ENCODE data around the gene TGM2.

The TGM2 gene

GRCh38 chr20:38146628-38147027, 18.4 kb downstream of the TGM2 start:
- H3K27ac ChIP-seq (ENCODE audit: extremely low read depth, low read depth, low read length) = no peak overlapping the region
- H3K4me3 ChIP-seq (ENCODE audit: low read depth, low read length) = no peak overlapping the region
- CTCF ChIA-PET = no interaction called here
- no peaks in the 10 kb centered on the region for H3K9me3 ChIP-seq (ENCODE audit: control insufficient read depth, insufficient read depth, low read depth, low read length)
- H3K4me1 ChIP-seq (ENCODE audit: control insufficient read depth, insufficient read depth, low read length) = no peaks in the 10 kb centered on the region
- no peaks in the 10 kb centered on the region for H3K36me3 ChIP-seq (ENCODE audit: control insufficient read depth in 2 of 2, insufficient read depth in 1 of 2, low read length in 2 of 2)
- POLR2A ChIA-PET = no interaction called here
- no peak for TF ChIP-seq WT1 (tag by site-specific recombination; IDR thresholded peaks at IDR 0.05)
- no peak for TF ChIP-seq PRDM1 (tag by site-specific recombination; IDR thresholded peaks at IDR 0.05)
- TF ChIP-seq, protein P1, sequence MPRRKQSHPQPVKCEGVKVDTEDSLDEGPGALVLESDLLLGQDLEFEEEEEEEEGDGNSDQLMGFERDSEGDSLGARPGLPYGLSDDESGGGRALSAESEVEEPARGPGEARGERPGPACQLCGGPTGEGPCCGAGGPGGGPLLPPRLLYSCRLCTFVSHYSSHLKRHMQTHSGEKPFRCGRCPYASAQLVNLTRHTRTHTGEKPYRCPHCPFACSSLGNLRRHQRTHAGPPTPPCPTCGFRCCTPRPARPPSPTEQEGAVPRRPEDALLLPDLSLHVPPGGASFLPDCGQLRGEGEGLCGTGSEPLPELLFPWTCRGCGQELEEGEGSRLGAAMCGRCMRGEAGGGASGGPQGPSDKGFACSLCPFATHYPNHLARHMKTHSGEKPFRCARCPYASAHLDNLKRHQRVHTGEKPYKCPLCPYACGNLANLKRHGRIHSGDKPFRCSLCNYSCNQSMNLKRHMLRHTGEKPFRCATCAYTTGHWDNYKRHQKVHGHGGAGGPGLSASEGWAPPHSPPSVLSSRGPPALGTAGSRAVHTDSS (tag by site-specific recombination; IDR thresholded peaks at IDR 0.05) = no peak
- no peak for TF ChIP-seq ZNF138 (tag by site-specific recombination; IDR thresholded peaks at IDR 0.05; ENCODE audit: borderline replicate concordance)
- no peak for TF ChIP-seq ZNF621 (tag by site-specific recombination; IDR thresholded peaks at IDR 0.05)
- TF ChIP-seq ZNF544 (tag by site-specific recombination; IDR thresholded peaks at IDR 0.05) = no peak
- no peak for TF ChIP-seq ZNF701 (tag by site-specific recombination; IDR thresholded peaks at IDR 0.05)
- no peak for TF ChIP-seq ZNF248 (tag by site-specific recombination; IDR thresholded peaks at IDR 0.05)
- TF ChIP-seq ZNF785 (tag by site-specific recombination; IDR thresholded peaks at IDR 0.05) = no peak
- no peak for TF ChIP-seq ZNF777 (tag by site-specific recombination; IDR thresholded peaks at IDR 0.05; ENCODE audit: borderline replicate concordance)
- TF ChIP-seq, protein P2, sequence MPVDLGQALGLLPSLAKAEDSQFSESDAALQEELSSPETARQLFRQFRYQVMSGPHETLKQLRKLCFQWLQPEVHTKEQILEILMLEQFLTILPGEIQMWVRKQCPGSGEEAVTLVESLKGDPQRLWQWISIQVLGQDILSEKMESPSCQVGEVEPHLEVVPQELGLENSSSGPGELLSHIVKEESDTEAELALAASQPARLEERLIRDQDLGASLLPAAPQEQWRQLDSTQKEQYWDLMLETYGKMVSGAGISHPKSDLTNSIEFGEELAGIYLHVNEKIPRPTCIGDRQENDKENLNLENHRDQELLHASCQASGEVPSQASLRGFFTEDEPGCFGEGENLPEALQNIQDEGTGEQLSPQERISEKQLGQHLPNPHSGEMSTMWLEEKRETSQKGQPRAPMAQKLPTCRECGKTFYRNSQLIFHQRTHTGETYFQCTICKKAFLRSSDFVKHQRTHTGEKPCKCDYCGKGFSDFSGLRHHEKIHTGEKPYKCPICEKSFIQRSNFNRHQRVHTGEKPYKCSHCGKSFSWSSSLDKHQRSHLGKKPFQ (tag by site-specific recombination; IDR thresholded peaks at IDR 0.05) = no peak
- no peak for TF ChIP-seq ZNF530 (tag by site-specific recombination; IDR thresholded peaks at IDR 0.05; ENCODE audit: low read depth)
- no peak for TF ChIP-seq ZNF596 (tag by site-specific recombination; IDR thresholded peaks at IDR 0.05)
- no peak for TF ChIP-seq ZNF266 (tag by site-specific recombination; IDR thresholded peaks at IDR 0.05; ENCODE audit: low read depth)
- TF ChIP-seq ZNF776 (tag by site-specific recombination; IDR thresholded peaks at IDR 0.05; ENCODE audit: borderline replicate concordance) = no peak
- TF ChIP-seq, protein P3, sequence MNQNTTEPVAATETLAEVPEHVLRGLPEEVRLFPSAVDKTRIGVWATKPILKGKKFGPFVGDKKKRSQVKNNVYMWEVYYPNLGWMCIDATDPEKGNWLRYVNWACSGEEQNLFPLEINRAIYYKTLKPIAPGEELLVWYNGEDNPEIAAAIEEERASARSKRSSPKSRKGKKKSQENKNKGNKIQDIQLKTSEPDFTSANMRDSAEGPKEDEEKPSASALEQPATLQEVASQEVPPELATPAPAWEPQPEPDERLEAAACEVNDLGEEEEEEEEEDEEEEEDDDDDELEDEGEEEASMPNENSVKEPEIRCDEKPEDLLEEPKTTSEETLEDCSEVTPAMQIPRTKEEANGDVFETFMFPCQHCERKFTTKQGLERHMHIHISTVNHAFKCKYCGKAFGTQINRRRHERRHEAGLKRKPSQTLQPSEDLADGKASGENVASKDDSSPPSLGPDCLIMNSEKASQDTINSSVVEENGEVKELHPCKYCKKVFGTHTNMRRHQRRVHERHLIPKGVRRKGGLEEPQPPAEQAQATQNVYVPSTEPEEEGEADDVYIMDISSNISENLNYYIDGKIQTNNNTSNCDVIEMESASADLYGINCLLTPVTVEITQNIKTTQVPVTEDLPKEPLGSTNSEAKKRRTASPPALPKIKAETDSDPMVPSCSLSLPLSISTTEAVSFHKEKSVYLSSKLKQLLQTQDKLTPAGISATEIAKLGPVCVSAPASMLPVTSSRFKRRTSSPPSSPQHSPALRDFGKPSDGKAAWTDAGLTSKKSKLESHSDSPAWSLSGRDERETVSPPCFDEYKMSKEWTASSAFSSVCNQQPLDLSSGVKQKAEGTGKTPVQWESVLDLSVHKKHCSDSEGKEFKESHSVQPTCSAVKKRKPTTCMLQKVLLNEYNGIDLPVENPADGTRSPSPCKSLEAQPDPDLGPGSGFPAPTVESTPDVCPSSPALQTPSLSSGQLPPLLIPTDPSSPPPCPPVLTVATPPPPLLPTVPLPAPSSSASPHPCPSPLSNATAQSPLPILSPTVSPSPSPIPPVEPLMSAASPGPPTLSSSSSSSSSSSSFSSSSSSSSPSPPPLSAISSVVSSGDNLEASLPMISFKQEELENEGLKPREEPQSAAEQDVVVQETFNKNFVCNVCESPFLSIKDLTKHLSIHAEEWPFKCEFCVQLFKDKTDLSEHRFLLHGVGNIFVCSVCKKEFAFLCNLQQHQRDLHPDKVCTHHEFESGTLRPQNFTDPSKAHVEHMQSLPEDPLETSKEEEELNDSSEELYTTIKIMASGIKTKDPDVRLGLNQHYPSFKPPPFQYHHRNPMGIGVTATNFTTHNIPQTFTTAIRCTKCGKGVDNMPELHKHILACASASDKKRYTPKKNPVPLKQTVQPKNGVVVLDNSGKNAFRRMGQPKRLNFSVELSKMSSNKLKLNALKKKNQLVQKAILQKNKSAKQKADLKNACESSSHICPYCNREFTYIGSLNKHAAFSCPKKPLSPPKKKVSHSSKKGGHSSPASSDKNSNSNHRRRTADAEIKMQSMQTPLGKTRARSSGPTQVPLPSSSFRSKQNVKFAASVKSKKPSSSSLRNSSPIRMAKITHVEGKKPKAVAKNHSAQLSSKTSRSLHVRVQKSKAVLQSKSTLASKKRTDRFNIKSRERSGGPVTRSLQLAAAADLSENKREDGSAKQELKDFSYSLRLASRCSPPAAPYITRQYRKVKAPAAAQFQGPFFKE (tag by site-specific recombination; IDR thresholded peaks at IDR 0.05; ENCODE audit: borderline replicate concordance) = no peak
- TF ChIP-seq ZNF529 (tag by site-specific recombination; IDR thresholded peaks at IDR 0.05; ENCODE audit: insufficient replicate concordance) = no peak
- no peak for TF ChIP-seq ZNF274 (IDR thresholded peaks at IDR 0.05; ENCODE audit: low read length)
- TF ChIP-seq ZNF274 (tag by site-specific recombination; IDR thresholded peaks at IDR 0.05; ENCODE audit: borderline replicate concordance) = no peak
- no peak for TF ChIP-seq ZNF792 (tag by site-specific recombination; IDR thresholded peaks at IDR 0.05)
